H9 (cell line): Measurements from ENCODE around the gene CD2AP. TPM values are rescaled to one million over a fixed set of nuclear protein-coding genes. Genes with fewer than 3 reads are reported as not detected.

Experiments
- DNase-seq: peaks from one replicate; pipeline ENCODE4 v3.0.0-alpha.2; 2017
- H2AFZ ChIP-seq: one replicate; pipeline ENCODE4 v1.6.1; 2013; ENCODE audit warnings: mild to moderate bottlenecking, low read length, control low read depth, moderate library complexity
- H2AK5ac ChIP-seq: 2 replicates; pipeline ENCODE4 v1.6.1; 2013; ENCODE audit warnings: low read length, control low read depth, mixed read lengths; ENCODE audit not compliant: insufficient read length
- H2BK120ac ChIP-seq: one replicate; pipeline ENCODE4 v1.6.1; 2013; ENCODE audit warnings: low read depth, mild to moderate bottlenecking, low read length, control low read depth, inconsistent platforms; ENCODE audit not compliant: poor library complexity, severe bottlenecking
- H2BK12ac ChIP-seq: 2 replicates; pipeline ENCODE4 v1.6.1; 2013; ENCODE audit warnings: low read length, control low read depth, mixed read lengths, low read depth; ENCODE audit not compliant: insufficient read length
- H2BK15ac ChIP-seq: 2 replicates; pipeline ENCODE4 v1.6.1; 2013; ENCODE audit warnings: low read depth, low read length, control low read depth
- H2BK20ac ChIP-seq: one replicate; pipeline ENCODE4 v1.6.1; 2013; ENCODE audit warnings: low read depth, mild to moderate bottlenecking, low read length, control low read depth, inconsistent platforms; ENCODE audit not compliant: poor library complexity, severe bottlenecking
- H2BK5ac ChIP-seq: 2 replicates; pipeline ENCODE4 v1.6.1; 2013; ENCODE audit warnings: low read length, control low read depth, mixed read lengths; ENCODE audit not compliant: insufficient read length
- H3K14ac ChIP-seq: 2 replicates; pipeline ENCODE4 v1.6.1; 2013; ENCODE audit warnings: low read length, control low read depth; ENCODE audit not compliant: insufficient read depth
- H3K18ac ChIP-seq: 2 replicates; pipeline ENCODE4 v1.6.1; 2013; ENCODE audit warnings: low read depth, mild to moderate bottlenecking, mixed read lengths, low read length, control low read depth; ENCODE audit not compliant: insufficient read length
- H3K23ac ChIP-seq: 2 replicates; pipeline ENCODE4 v1.6.1; 2013; ENCODE audit warnings: low read length, control low read depth, mixed read lengths, low read depth; ENCODE audit not compliant: insufficient read length
- H3K23me2 ChIP-seq: 2 replicates; pipeline ENCODE4 v1.6.1; 2013; ENCODE audit warnings: low read depth, mild to moderate bottlenecking, mixed read lengths, low read length, control low read depth; ENCODE audit not compliant: insufficient read length, poor library complexity, severe bottlenecking
- H3K27ac ChIP-seq: 2 replicates; pipeline ENCODE4 v1.5.1; 2013; ENCODE audit warnings: low read length, control low read depth, mixed read lengths, low read depth; ENCODE audit not compliant: insufficient read length
- H3K27me3 ChIP-seq: 2 replicates; pipeline ENCODE4 v1.6.1; 2013; ENCODE audit warnings: low read length, control low read depth, inconsistent platforms; ENCODE audit not compliant: insufficient read depth
- H3K4ac ChIP-seq: 2 replicates; pipeline ENCODE4 v1.6.1; 2013; ENCODE audit warnings: low read depth, mild to moderate bottlenecking, control low read depth, inconsistent platforms, low read length, moderate library complexity
- H3K4me1 ChIP-seq: 2 replicates; pipeline ENCODE4 v1.6.1; 2013; ENCODE audit warnings: low read length, control low read depth, inconsistent platforms; ENCODE audit not compliant: insufficient read depth
- H3K4me2 ChIP-seq: 2 replicates; pipeline ENCODE4 v1.6.1; 2013; ENCODE audit warnings: low read length, control low read depth, mixed read lengths; ENCODE audit not compliant: insufficient read length, insufficient read depth
- H3K56ac ChIP-seq: 2 replicates; pipeline ENCODE4 v1.6.1; 2013; ENCODE audit warnings: low read depth, mild to moderate bottlenecking, mixed read lengths, low read length, control low read depth; ENCODE audit not compliant: insufficient read length
- H3K79me1 ChIP-seq: 2 replicates; pipeline ENCODE4 v1.6.1; 2013; ENCODE audit warnings: low read depth, mild to moderate bottlenecking, moderate library complexity, low read length, control low read depth, inconsistent platforms; ENCODE audit not compliant: insufficient read depth, poor library complexity, severe bottlenecking
- H3K79me2 ChIP-seq: 2 replicates; pipeline ENCODE4 v1.6.1; 2013; ENCODE audit warnings: low read length, control low read depth, inconsistent platforms; ENCODE audit not compliant: insufficient read depth
- H3K9ac ChIP-seq: 2 replicates; pipeline ENCODE4 v1.6.1; 2013; ENCODE audit warnings: low read length, control low read depth, mixed read lengths; ENCODE audit not compliant: insufficient read length; ENCODE audit errors: extremely low read depth
- H3K9me3 ChIP-seq: one replicate; pipeline ENCODE4 v1.6.1; 2013; ENCODE audit warnings: low read depth, low read length, inconsistent platforms; ENCODE audit not compliant: control insufficient read depth
- H3T11ph ChIP-seq: one replicate; pipeline ENCODE4 v1.6.1; 2013; ENCODE audit warnings: mild to moderate bottlenecking, low read length, control low read depth, inconsistent platforms
- H4K20me1 ChIP-seq: one replicate; pipeline ENCODE4 v1.6.1; 2013; ENCODE audit not compliant: control insufficient read depth, insufficient read length, insufficient read depth
- H4K5ac ChIP-seq: 2 replicates; pipeline ENCODE4 v1.6.1; 2013; ENCODE audit warnings: low read depth, mild to moderate bottlenecking, mixed read lengths, low read length, control low read depth; ENCODE audit not compliant: insufficient read length
- H4K8ac ChIP-seq: replicated peaks from 2 replicates; pipeline ENCODE4 v1.6.1; 2013; ENCODE audit warnings: low read length, control low read depth, mixed read lengths, low read depth; ENCODE audit not compliant: insufficient read length
- H4K91ac ChIP-seq: 2 replicates; pipeline ENCODE4 v1.6.1; 2013; ENCODE audit warnings: low read depth, mild to moderate bottlenecking, moderate library complexity, mixed read lengths, low read length, control low read depth; ENCODE audit not compliant: insufficient read length
- H3K27ac Mint-ChIP-seq, 3 experiments: 2 replicates in 2 of 3; 3 replicates in 1 of 3; pipeline ENCODE4 v1.8.0; 2020 to 2021; ENCODE audit warnings: mixed read lengths in 3 of 3, mild to moderate bottlenecking in 1 of 3, moderate library complexity in 1 of 3
- H3K27me3 Mint-ChIP-seq: 2 replicates; pipeline ENCODE4 v1.8.0; 2021; ENCODE audit warnings: low read depth, mild to moderate bottlenecking, moderate library complexity, mixed read lengths
- H3K36me3 Mint-ChIP-seq, 3 experiments: 2 replicates in 2 of 3; 3 replicates in 1 of 3; pipeline ENCODE4 v1.8.0; 2020 to 2021; ENCODE audit warnings: low read depth in 3 of 3, mixed read lengths in 3 of 3; ENCODE audit not compliant: insufficient read depth in 1 of 3
- H3K4me1 Mint-ChIP-seq, 2 experiments: 2 replicates each; pipeline ENCODE4 v1.8.0; 2020; ENCODE audit warnings: mixed read lengths in 2 of 2
- H3K4me3 Mint-ChIP-seq, 2 experiments: 2 replicates in 1 of 2; 3 replicates in 1 of 2; pipeline ENCODE4 v1.8.0; 2020 to 2021; ENCODE audit warnings: mild to moderate bottlenecking in 2 of 2, mixed read lengths in 2 of 2, moderate library complexity in 1 of 2
- H3K9me3 Mint-ChIP-seq, 2 experiments: 2 replicates in 1 of 2; 3 replicates in 1 of 2; pipeline ENCODE4 v1.8.0; 2020; ENCODE audit warnings: mild to moderate bottlenecking in 2 of 2, mixed read lengths in 2 of 2, moderate library complexity in 1 of 2
- CTCF ChIP-seq: fragments of 200-600 bp; sonication (generic); conservative IDR thresholded peaks from 3 replicates; pipeline ENCODE4 v1.8.0; 2021; ENCODE audit warnings: antibody characterized with exemption, mild to moderate bottlenecking
- WGBS: extraction: QIAGEN DNeasy Blood & Tissue Kit; methylation state at CpG from one replicate; pipeline ENCODE4 v1.1.7; 2013; ENCODE audit warnings: missing lambda C conversion rate, low lambda C conversion rate, mixed read lengths; ENCODE audit not compliant: insufficient read length; ENCODE audit errors: extremely low coverage; 5-methylcytosine and 5-hydroxymethylcytosine counted together
- total RNA-seq: library from RNA; stranded (reverse); gene quantifications from 2 replicates; pipeline ENCODE4 v1.2.1, GENCODE V29; 2021

The CD2AP gene
- total RNA-seq, 1 experiment from 2014 or later = 50.1 TPM

- Histone ChIP-seq H3K27me3 (no peaks in the 10 kb centered on the region), H3K4me2 (no peak overlapping the region), H4K91ac (no peak overlapping the region), H2BK12ac (no peak overlapping the region), H3K18ac (no peak overlapping the region), H3K9me3 (no peaks in the 10 kb centered on the region), H3K23me2 (no peaks in the 10 kb centered on the region), H2BK20ac (no peak overlapping the region), H4K20me1 (no peaks in the 10 kb centered on the region), H4K8ac (no peak overlapping the region), H3K56ac (no peak overlapping the region), H3K79me2 (peaks cover 21% of the 10 kb centered on the region; the same call in 1 of the 2 replicates), H2BK15ac (no peak overlapping the region), H3K23ac (no peak overlapping the region), H2AK5ac (no peak overlapping the region), H2BK5ac (no peak overlapping the region), H3K79me1 (no peaks in the 10 kb centered on the region), H3T11ph (no peak overlapping the region), H3K9ac (no peak overlapping the region), H3K14ac (no peak overlapping the region), H4K5ac (no peak overlapping the region), H2BK120ac (no peak overlapping the region), H3K4ac (no peak overlapping the region), H2AFZ (no peak overlapping the region), H3K27ac (no peak overlapping the region), H3K4me1 (peaks cover 3% of the 10 kb centered on the region; the same call in 1 of the 2 replicates)
- TF ChIP-seq CTCF = no peak
- Mint-ChIP-seq H3K4me3 (no peak overlapping the region), H3K9me3 (no peaks in the 10 kb centered on the region; a peak in 1 of 5 replicates), H3K27ac (no peak overlapping the region), H3K36me3 (peaks cover 0 to 3% (median 0%) of the 10 kb centered on the region in 3 experiments; a peak in 2 of 7 replicates), H3K27me3 (no peaks in the 10 kb centered on the region), H3K4me1 (peaks cover 29 to 39% of the 10 kb centered on the region in 2 experiments)
- no CpG with 5 or more reads among the region's 2 CpGs for WGBS
- no peak for DNase-seq
Observed at GRCh38 chr6:47519279-47519678, 41.7 kb downstream of the CD2AP start.
